SK-N-SH treated with all-trans-retinoic acid at 6 μM for 48 hours (cell line): ENCODE measurements around the gene SUV39H2.

Experiments
- ATAC-seq: fragments of 200-7000 bp; cut with Tn5 transposase; 3 replicates; pipeline ENCODE4 v1.9.1; 2020; ENCODE audit warnings: mild to moderate bottlenecking, moderate library complexity
- CSDC2 ChIP-seq: fragments of 250-450 bp; sonication (Bioruptor Pico); IDR thresholded peaks from 2 replicates; pipeline ENCODE4 v1.5.0; 2020; ENCODE audit warnings: mild to moderate bottlenecking, moderate library complexity
- ISL1 ChIP-seq: fragments of 250-450 bp; sonication (Bioruptor Pico); IDR thresholded peaks from 2 replicates; pipeline ENCODE4 v2.1.2; 2022; ENCODE audit warnings: mild to moderate bottlenecking, moderate library complexity
- OSR1 ChIP-seq: fragments of 250-450 bp; sonication (Bioruptor Pico); IDR thresholded peaks from 2 replicates; pipeline ENCODE4 v1.8.0; 2022; ENCODE audit warnings: moderate library complexity, mild to moderate bottlenecking, inconsistent platforms
- POU6F1 ChIP-seq: fragments of 250-450 bp; sonication (Bioruptor Pico); IDR thresholded peaks from 2 replicates; pipeline ENCODE4 v1.8.0; 2021; ENCODE audit warnings: low read depth, mild to moderate bottlenecking, moderate library complexity, borderline replicate concordance
- PPARA ChIP-seq: fragments of 250-450 bp; sonication (Bioruptor Pico); IDR thresholded peaks from 2 replicates; pipeline ENCODE4 v1.5.0; 2020; ENCODE audit warnings: mild to moderate bottlenecking, borderline replicate concordance
- TCF4 ChIP-seq: fragments of 250-450 bp; sonication (Bioruptor Pico); IDR thresholded peaks from 2 replicates; pipeline ENCODE4 v1.8.0; 2021; ENCODE audit warnings: mild to moderate bottlenecking, moderate library complexity, borderline replicate concordance
- TOX ChIP-seq: fragments of 250-450 bp; sonication (Bioruptor Pico); IDR thresholded peaks from 2 replicates; pipeline ENCODE4 v1.8.0; 2021; ENCODE audit warnings: mild to moderate bottlenecking, moderate library complexity, borderline replicate concordance
- TSHZ2 ChIP-seq: fragments of 250-450 bp; sonication (Bioruptor Pico); IDR thresholded peaks from 2 replicates; pipeline ENCODE4 v1.5.0; 2020; ENCODE audit warnings: mild to moderate bottlenecking, moderate library complexity
- ZC3H10 ChIP-seq: fragments of 250-450 bp; sonication (Bioruptor Pico); IDR thresholded peaks from 2 replicates; pipeline ENCODE4 v1.5.1; 2021; ENCODE audit warnings: mild to moderate bottlenecking, moderate library complexity
- ZFP3 ChIP-seq: fragments of 250-450 bp; sonication (Bioruptor Pico); IDR thresholded peaks from 2 replicates; pipeline ENCODE4 v1.5.0; 2020; ENCODE audit warnings: mild to moderate bottlenecking, moderate library complexity
- ZFP30 ChIP-seq: fragments of 450-650 bp; formaldehyde crosslinking; IDR thresholded peaks from 2 replicates; pipeline ENCODE4 v1.5.0; 2022; ENCODE audit warnings: mild to moderate bottlenecking, moderate library complexity
- ZNF565 ChIP-seq: fragments of 450-650 bp; formaldehyde crosslinking; conservative IDR thresholded peaks from 2 replicates; pipeline ENCODE4 v1.5.0; 2020; ENCODE audit warnings: low read depth, mild to moderate bottlenecking, moderate library complexity
- ZNF8 ChIP-seq: fragments of 450-650 bp; formaldehyde crosslinking; IDR thresholded peaks from 2 replicates; pipeline ENCODE4 v1.5.0; 2020; ENCODE audit warnings: mild to moderate bottlenecking, moderate library complexity
- TF ChIP-seq, protein P1 (sequence below): fragments of 250-450 bp; sonication (Bioruptor Pico); IDR thresholded peaks from 2 replicates; pipeline ENCODE4 v1.5.1; 2020; ENCODE audit warnings: low read depth, mild to moderate bottlenecking, moderate library complexity
- TF ChIP-seq, protein P2 (sequence below): fragments of 250-450 bp; sonication (Bioruptor Pico); IDR thresholded peaks from 2 replicates; pipeline ENCODE4 v1.8.0; 2020; ENCODE audit warnings: mild to moderate bottlenecking, moderate library complexity, borderline replicate concordance

SUV39H2 gene, protein sequence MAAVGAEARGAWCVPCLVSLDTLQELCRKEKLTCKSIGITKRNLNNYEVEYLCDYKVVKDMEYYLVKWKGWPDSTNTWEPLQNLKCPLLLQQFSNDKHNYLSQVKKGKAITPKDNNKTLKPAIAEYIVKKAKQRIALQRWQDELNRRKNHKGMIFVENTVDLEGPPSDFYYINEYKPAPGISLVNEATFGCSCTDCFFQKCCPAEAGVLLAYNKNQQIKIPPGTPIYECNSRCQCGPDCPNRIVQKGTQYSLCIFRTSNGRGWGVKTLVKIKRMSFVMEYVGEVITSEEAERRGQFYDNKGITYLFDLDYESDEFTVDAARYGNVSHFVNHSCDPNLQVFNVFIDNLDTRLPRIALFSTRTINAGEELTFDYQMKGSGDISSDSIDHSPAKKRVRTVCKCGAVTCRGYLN

GRCh38 chr10:14878266-14879123, at the start of gene SUV39H2:
Gene SUV39H2 (plus strand): TSS chr10:14878866. CDS start chr10:14878889, 23 bp downstream.
- peak; percentile 87 for ATAC-seq
- TF ChIP-seq CSDC2 (CRISPR knock-in tag) (peak; percentile 62; the same call in 1 of the 2 replicates), TSHZ2 (CRISPR knock-in tag) (no peak)

DNA sequence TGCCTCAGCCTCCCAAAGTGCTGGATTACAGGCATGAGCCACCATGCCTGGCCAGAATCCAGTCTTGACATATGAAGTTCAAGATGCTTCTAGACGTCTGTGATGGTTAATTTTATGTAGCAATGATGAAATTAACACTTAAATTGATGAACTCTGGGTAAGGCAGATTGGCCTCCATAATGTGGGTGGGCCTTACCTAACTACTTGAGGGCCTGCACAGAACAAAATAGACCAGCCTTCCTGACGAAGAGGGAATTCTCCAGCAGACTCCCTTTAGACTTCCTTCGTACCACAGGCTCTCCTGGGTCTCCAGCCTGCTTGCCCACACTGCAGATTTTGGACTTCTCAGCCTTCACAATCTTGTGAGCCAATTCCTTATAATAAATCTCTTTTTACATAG, 45.6 kb upstream of the SUV39H2 start:
- TF ChIP-seq, protein P1, sequence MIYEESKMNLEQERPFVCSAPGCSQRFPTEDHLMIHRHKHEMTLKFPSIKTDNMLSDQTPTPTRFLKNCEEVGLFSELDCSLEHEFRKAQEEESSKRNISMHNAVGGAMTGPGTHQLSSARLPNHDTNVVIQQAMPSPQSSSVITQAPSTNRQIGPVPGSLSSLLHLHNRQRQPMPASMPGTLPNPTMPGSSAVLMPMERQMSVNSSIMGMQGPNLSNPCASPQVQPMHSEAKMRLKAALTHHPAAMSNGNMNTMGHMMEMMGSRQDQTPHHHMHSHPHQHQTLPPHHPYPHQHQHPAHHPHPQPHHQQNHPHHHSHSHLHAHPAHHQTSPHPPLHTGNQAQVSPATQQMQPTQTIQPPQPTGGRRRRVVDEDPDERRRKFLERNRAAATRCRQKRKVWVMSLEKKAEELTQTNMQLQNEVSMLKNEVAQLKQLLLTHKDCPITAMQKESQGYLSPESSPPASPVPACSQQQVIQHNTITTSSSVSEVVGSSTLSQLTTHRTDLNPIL: no peak
- TF ChIP-seq ZNF8 (CRISPR knock-in tag) (no peak), TCF4 (CRISPR knock-in tag) (no peak), ZFP3 (CRISPR knock-in tag) (no peak), CSDC2 (CRISPR knock-in tag) (no peak), PPARA (CRISPR knock-in tag) (no peak), TOX (CRISPR knock-in tag) (no peak), TSHZ2 (CRISPR knock-in tag) (no peak), POU6F1 (CRISPR knock-in tag) (no peak), ISL1 (CRISPR knock-in tag) (no peak), OSR1 (no peak), ZFP30 (no peak), ZC3H10 (CRISPR knock-in tag) (no peak), ZNF565 (CRISPR knock-in tag) (no peak)
- TF ChIP-seq, protein P2, sequence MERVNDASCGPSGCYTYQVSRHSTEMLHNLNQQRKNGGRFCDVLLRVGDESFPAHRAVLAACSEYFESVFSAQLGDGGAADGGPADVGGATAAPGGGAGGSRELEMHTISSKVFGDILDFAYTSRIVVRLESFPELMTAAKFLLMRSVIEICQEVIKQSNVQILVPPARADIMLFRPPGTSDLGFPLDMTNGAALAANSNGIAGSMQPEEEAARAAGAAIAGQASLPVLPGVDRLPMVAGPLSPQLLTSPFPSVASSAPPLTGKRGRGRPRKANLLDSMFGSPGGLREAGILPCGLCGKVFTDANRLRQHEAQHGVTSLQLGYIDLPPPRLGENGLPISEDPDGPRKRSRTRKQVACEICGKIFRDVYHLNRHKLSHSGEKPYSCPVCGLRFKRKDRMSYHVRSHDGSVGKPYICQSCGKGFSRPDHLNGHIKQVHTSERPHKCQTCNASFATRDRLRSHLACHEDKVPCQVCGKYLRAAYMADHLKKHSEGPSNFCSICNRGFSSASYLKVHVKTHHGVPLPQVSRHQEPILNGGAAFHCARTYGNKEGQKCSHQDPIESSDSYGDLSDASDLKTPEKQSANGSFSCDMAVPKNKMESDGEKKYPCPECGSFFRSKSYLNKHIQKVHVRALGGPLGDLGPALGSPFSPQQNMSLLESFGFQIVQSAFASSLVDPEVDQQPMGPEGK (CRISPR knock-in tag): no peak
- ATAC-seq: no peak

- no peak for ATAC-seq
- TF ChIP-seq ISL1 (CRISPR knock-in tag) (0 out of 2 replicates have a peak, but pooled peaks have one; percentile 26), PPARA (CRISPR knock-in tag) (no peak)
- TF ChIP-seq, all 23 proteins: peak for 1
Measured at GRCh38 chr10:14836208-14836607, 42.5 kb upstream of the SUV39H2 start.
